ENCODE results near the gene MYO3B.

GRCh38 chr2:170284205-170284604 is 106.3 kb downstream of the MYO3B start:
- TF ChIP-seq GATA2 (IDR thresholded peaks at IDR 0.05; ENCODE audit: low read depth, low read length) (no peak), GATA3 (IDR thresholded peaks at IDR 0.05; ENCODE audit: low read depth, low read length) (no peak)
